ENCODE measurements around the gene CLIC4. TPM values are rescaled to one million over a fixed set of nuclear protein-coding genes. Genes with fewer than 3 reads are reported as not detected.

Gene CLIC4
- total and polyA plus RNA-seq, 10 of the 15 experiments (the other 5 are each of a cell fraction or from before 2014, with no cell fraction given), result 20.4 to 107 (median 69.6) TPM

DNA sequence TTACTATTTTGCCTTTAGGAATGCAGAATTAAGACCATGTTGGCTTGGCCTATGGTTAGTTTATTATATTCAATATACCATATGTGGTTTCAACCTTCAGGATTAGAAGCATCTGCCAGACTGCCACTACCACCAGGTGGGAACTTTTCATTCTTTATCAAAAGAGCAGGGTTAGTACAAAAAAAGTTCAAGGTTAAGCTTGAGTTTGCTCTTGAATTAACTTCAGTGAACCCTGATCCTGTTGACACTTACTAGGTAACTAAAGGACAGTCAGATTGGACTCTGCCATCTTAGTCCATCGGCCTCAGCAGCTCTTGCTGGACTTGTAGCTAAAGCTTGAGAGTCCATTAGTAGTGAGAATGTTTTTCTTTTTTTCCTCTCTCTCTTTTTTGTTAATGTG is 22.1 kb downstream of the CLIC4 start (continued):
- no peak for TF ChIP-seq CEBPZ (IDR thresholded peaks at IDR 0.05; ENCODE audit: low read depth, low read length)
- TF ChIP-seq PKNOX1 (IDR thresholded peaks at IDR 0.05), result no peak
- TF ChIP-seq ZBED1 (IDR thresholded peaks at IDR 0.05; ENCODE audit: borderline replicate concordance), result no peak
- no peak for TF ChIP-seq MXI1 (IDR thresholded peaks at IDR 0.05; ENCODE audit: low read depth, low read length)
- no peak for TF ChIP-seq HDAC6 (IDR thresholded peaks at IDR 0.05; ENCODE audit: unreplicated experiment)
- TF ChIP-seq CBX5 (IDR thresholded peaks at IDR 0.05; ENCODE audit: low read depth), result no peak
- TF ChIP-seq BHLHE40 (IDR thresholded peaks at IDR 0.05; ENCODE audit: borderline replicate concordance in 1 of 2, low read depth in 2 of 2, low read length in 1 of 2), result no peak
- TF ChIP-seq SUPT20H (IDR thresholded peaks at IDR 0.05; ENCODE audit: borderline replicate concordance, control insufficient read depth, low read depth, low read length), result no peak
- TF ChIP-seq POU2F2 (IDR thresholded peaks at IDR 0.05; ENCODE audit: borderline replicate concordance, low read depth, low read length), result no peak
- no peak for TF ChIP-seq BACH1 (IDR thresholded peaks at IDR 0.05; ENCODE audit: borderline replicate concordance)
